Skeletal muscle cell (primary cell): ENCODE data around the gene PLPP3.

Source experiments
- DNase-seq: peaks from one replicate; pipeline ENCODE4 v3.0.0-alpha.2; 2010; ENCODE audit warnings: low read depth
- H3K4me3 ChIP-seq: 2 replicates; pipeline ENCODE4 v1.5.1; 2011; ENCODE audit warnings: low read depth, mild to moderate bottlenecking, control low read depth, low read length, moderate library complexity

Gene PLPP3

GRCh38 chr1:56577406-56578137 is 1.8 kb downstream of the PLPP3 start:
- no peak for DNase-seq
- peak overlapping the region; percentile 95 for H3K4me3 ChIP-seq

GRCh38 chr1:56576880-56577405 is 2.4 kb downstream of the PLPP3 start:
- no peak for DNase-seq
- H3K4me3 ChIP-seq: peak overlapping the region; percentile 95

GRCh38 chr1:56575865-56576264 is 3.5 kb downstream of the PLPP3 start:
- peak overlapping the region; percentile 95 for H3K4me3 ChIP-seq
- no peak for DNase-seq

GRCh38 chr1:56574794-56575193 is 4.6 kb downstream of the PLPP3 start:
- no peak overlapping the region for H3K4me3 ChIP-seq
- no peak for DNase-seq

- no peak for DNase-seq
- H3K4me3 ChIP-seq: no peak overlapping the region
Observed at GRCh38 chr1:56573311-56573710, 6.1 kb downstream of the PLPP3 start.

GRCh38 chr1:56572334-56573050 is 6.9 kb downstream of the PLPP3 start:
- DNase-seq: no peak
- no peak overlapping the region for H3K4me3 ChIP-seq

- no peak for DNase-seq
- H3K4me3 ChIP-seq: no peak overlapping the region
Observed at GRCh38 chr1:56571448-56571847, 7.9 kb downstream of the PLPP3 start.

- H3K4me3 ChIP-seq: no peak overlapping the region
Observed at GRCh38 chr1:56570924-56571372, 8.4 kb downstream of the PLPP3 start.

GRCh38 chr1:56569661-56570060 is 9.7 kb downstream of the PLPP3 start:
- no peak for DNase-seq

More at GRCh38 chr1:56570924-56571372, 8.4 kb downstream of the PLPP3 start:
- DNase-seq: no peak

GRCh38 chr1:56566994-56567393 is 12.4 kb downstream of the PLPP3 start:
- H3K4me3 ChIP-seq: no peak overlapping the region
- no peak for DNase-seq

More at GRCh38 chr1:56569661-56570060, 9.7 kb downstream of the PLPP3 start:
- no peak overlapping the region for H3K4me3 ChIP-seq

GRCh38 chr1:56566061-56566744 is 13.2 kb downstream of the PLPP3 start:
- DNase-seq: no peak
- H3K4me3 ChIP-seq: no peak overlapping the region

GRCh38 chr1:56564615-56565014 is 14.7 kb downstream of the PLPP3 start:
- no peak for DNase-seq
- no peak overlapping the region for H3K4me3 ChIP-seq

GRCh38 chr1:56563568-56563967 is 15.8 kb downstream of the PLPP3 start:
- H3K4me3 ChIP-seq: no peak overlapping the region
- DNase-seq: no peak

- H3K4me3 ChIP-seq: no peak overlapping the region
Observed at GRCh38 chr1:56562891-56563452, 16.4 kb downstream of the PLPP3 start.

GRCh38 chr1:56561227-56562019 is 17.9 kb downstream of the PLPP3 start:
- DNase-seq: no peak

More at GRCh38 chr1:56562891-56563452, 16.4 kb downstream of the PLPP3 start:
- no peak for DNase-seq

GRCh38 chr1:56557746-56558145 is 21.6 kb downstream of the PLPP3 start:
- DNase-seq: no peak
- no peak overlapping the region for H3K4me3 ChIP-seq

More at GRCh38 chr1:56561227-56562019, 17.9 kb downstream of the PLPP3 start:
- no peak overlapping the region for H3K4me3 ChIP-seq

GRCh38 chr1:56555448-56555847 is 23.9 kb downstream of the PLPP3 start:
- DNase-seq: no peak
- no peak overlapping the region for H3K4me3 ChIP-seq

- DNase-seq: no peak
- no peak overlapping the region for H3K4me3 ChIP-seq
Observed at GRCh38 chr1:56553046-56553445, 26.3 kb downstream of the PLPP3 start.

GRCh38 chr1:56552349-56552748 is 27.0 kb downstream of the PLPP3 start:
- H3K4me3 ChIP-seq: no peak overlapping the region
- no peak for DNase-seq
